NCI-H2107 treated with DMSO at 0.1 percent for 48 hours (cell line): ENCODE results near the gene CHIC1.
"Not testable (repeated sequence)": the region's sequence is repeated elsewhere in the genome, so short reads cannot be mapped to it uniquely, and the experiment has no call there.

Source experiments
- DNase-seq: peaks from one replicate; lab custom pipeline; 2025; ENCODE audit not compliant: unreplicated experiment; lab: John Stamatoyannopoulos, UW

Gene CHIC1

GRCh38 chrX:73562984-73563737, at the start of gene CHIC1:
Gene CHIC1 (plus strand): TSS chrX:73563197. CDS start chrX:73563285, 88 bp downstream.
- peak; percentile 80 for DNase-seq

DNA sequence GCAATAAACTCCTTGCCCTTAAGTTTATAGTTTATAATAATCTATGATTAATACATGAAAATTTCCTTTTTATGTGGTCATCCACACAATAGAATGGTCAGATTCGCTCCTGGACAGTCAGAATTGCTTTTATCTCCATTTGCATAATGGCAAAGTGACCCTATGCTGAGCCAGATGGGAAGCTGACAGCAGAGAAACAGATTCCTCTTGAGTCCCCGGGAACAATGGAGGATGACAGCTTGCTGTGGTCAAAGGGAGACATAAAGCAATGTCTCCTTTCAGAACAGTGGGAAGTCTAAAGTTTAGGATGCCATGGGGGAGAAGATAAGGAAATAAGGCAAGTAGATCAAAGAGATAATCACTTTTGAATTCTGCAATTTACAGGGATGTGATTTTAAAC, 40.2 kb upstream of the CHIC1 start:
- DNase-seq: not testable (repeated sequence)

GRCh38 chrX:73524906-73525305, 38.1 kb upstream of the CHIC1 start:
- no peak for DNase-seq

DNA sequence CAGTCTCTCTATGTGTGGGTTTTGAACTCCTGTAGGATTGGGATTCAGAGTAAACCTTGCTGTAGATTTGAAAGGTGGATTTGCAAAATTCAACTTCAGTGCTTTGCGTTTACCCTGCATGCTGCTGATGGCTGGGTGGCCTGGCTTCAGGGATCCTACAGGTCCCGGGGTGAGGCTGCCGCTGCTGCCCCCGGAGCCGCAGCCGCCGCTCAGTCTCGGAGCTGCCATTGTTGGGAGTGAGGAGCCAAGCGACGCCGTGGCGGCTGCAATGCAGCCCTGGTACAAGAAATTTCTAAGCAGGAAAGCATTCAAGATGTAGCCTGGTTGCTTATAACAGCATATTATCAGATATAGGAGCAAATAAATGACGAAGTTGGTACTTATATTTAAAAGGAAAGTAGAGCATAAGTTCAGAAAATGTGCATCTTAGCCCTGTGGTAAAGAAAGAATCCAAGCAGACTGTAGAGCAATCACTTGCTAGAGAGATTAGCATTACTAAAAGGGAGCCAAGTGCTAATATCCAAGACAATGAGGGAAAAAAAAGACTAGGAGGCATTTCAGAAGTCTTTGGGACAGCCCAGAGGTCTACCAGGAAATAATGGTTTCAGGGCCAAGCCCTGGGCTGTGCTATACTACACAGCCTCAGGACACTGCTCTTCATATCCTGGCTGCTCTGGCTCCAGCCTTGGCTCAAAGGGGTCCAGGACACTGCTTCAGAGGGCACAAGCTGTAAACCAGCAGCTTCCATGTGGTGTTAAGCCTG, 36.9 kb upstream of the CHIC1 start:
- no peak for DNase-seq

DNA sequence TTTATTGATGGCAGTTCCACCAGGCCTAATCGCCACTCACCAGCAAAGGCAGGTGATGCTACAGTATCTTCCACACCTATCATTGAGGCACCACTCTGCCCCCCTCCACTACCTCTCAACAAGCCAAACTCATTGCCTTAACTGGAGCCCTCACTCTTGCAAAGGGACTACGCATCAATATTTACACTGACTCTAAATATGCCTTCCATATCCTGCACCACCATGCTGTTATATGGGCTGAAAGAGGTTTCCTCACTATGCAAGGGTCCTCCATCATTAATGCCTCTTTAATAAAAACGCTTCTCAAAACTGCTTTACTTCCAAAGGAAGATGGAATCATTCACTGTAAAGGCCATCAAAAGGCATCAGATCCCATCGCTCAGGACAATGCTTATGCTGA, 31.3 kb upstream of the CHIC1 start:
- DNase-seq: not testable (repeated sequence)

DNA sequence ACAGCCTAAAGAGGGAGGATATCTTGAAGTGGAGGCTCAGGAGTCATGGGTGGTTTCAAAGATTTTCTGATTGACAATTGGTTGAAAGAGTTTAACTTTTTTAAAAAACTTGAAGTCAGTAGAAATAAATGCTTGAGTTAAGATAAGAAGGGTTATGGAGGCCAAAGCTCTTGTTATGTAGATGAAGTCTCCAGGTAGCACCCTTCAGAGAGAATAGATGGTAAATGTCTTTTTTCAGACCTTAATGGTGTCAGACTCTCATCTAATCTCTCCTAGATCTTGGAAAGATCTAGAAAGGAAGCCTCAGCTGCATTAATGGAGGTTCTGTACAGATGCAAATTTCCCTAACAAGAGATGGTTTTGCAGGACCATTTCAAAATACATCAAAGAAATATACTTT, 6.8 kb upstream of the CHIC1 start:
- DNase-seq: no peak

- no peak for DNase-seq
Measured at GRCh38 chrX:73561801-73562200, 1.2 kb upstream of the CHIC1 start.

- no peak for DNase-seq
Measured at GRCh38 chrX:73562458-73562857, 539 bp upstream of the CHIC1 start.

GRCh38 chrX:73563738-73564068, 706 bp downstream of the CHIC1 start:
- peak; percentile 23 for DNase-seq

DNA sequence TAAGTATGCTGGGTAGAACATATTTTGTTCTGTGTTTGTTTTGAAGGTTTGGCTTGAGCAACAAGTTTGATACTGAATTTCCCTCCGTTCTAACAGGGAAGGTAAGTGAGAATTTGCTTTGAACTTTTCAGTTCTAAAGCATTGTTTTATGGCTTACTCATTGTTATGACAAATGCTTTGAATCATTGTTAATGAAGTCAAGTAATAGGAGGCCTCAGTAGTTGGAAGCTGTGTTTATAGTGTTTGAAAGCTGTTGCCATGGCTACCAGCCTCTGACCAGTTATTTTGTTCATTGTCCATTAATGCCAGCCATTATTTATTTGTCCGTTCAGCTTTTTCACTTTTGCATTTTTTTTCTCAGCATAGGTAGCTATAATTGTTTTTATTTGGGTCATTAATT, 14.4 kb downstream of the CHIC1 start:
- no peak for DNase-seq

GRCh38 chrX:73581002-73581628, 18.1 kb downstream of the CHIC1 start:
- DNase-seq: no peak

GRCh38 chrX:73597758-73598157, 34.8 kb downstream of the CHIC1 start:
- DNase-seq: not testable (repeated sequence)

DNA sequence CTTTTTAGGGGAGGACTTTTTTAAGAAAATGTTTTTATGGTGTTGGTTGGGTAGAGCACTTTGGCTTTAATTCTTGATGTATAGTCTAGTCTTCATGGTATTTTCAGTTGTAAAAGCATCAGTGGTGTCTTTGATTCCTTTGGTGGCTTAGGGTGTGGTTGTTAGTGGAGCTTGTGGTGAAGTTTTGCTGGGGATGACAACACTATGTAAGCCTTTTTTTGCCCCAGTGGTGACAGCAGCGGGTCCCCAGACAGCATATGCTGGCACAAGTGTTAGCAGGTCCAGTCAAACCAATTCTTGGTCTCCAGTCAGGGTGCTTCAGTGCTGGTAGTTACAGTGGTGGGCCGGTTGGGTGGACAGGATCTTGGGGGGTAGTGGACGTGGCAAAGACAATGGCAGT, 52.0 kb downstream of the CHIC1 start:
- DNase-seq: no peak

- DNase-seq: not testable (repeated sequence)
Measured at GRCh38 chrX:73641669-73642068, 78.7 kb downstream of the CHIC1 start.

- DNase-seq: no peak
Measured at GRCh38 chrX:73647212-73647611, 84.2 kb downstream of the CHIC1 start.

- no peak for DNase-seq
Measured at GRCh38 chrX:73647632-73648322, 84.8 kb downstream of the CHIC1 start.

GRCh38 chrX:73661322-73661721, 98.3 kb downstream of the CHIC1 start:
- not testable (repeated sequence) for DNase-seq

DNA sequence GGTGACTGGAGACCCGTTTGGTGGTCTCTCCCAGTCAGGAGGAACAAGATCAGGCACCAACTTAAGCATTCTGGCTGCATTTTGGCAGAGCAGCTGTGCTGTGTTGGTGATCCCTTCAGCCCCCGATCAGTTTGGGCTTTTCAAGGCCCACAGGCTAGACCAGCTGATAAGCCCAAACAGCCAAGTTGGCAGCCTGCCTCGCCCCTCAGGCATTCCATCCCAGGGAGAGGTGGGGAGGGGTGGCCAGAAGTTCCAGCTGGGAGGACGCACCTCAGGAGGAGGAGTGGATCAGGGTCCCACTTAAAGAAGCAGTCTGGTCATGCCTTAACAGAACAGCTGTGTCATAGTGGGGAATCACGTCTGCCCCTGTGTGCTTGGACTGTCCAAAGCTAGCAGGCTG, 105.8 kb downstream of the CHIC1 start:
- no peak for DNase-seq

GRCh38 chrX:73681408-73681807, 118.4 kb downstream of the CHIC1 start:
- DNase-seq: no peak

DNA sequence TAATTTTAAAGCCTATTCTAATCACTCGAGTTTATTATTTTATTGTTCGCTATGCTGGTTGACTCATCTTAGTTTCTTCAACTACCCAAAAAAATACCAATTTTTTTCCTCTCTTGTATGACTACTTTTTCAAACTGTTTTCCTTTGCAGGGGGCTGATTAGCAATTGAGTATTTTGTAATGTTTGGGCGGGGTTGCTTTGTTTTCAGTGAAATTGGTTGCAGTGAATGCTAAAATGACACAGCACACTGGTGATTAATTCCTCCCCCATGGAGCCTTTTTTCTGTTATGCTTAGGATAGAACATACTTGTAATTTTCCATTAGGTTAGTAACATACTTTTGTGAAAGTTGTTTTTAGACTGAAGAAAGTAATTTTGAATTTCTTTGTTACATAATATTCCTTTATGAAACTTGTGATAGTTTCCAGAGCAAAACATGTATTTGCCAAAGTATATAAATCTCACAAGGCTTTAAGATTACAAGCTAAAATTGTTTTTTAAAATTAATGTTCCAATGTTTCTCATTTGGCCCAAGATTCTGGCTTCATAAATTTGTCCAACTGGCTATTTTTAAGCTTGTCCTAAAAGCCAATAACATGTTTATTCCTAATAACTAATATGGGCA, 120.4 kb downstream of the CHIC1 start:
- DNase-seq: no peak

GRCh38 chrX:73707014-73707413, 144.0 kb downstream of the CHIC1 start:
- not testable (repeated sequence) for DNase-seq
